Endothelial cell of hepatic sinusoid (primary cell): Measurements from ENCODE around the gene LCMT2.

Experiments
- in situ Hi-C: cut with HindIII; loops from 2 replicates; pipeline ENCODE4 v1.10.0; 2017; ENCODE audit warnings: low sequenced_read_pairs

LCMT2 gene

DNA sequence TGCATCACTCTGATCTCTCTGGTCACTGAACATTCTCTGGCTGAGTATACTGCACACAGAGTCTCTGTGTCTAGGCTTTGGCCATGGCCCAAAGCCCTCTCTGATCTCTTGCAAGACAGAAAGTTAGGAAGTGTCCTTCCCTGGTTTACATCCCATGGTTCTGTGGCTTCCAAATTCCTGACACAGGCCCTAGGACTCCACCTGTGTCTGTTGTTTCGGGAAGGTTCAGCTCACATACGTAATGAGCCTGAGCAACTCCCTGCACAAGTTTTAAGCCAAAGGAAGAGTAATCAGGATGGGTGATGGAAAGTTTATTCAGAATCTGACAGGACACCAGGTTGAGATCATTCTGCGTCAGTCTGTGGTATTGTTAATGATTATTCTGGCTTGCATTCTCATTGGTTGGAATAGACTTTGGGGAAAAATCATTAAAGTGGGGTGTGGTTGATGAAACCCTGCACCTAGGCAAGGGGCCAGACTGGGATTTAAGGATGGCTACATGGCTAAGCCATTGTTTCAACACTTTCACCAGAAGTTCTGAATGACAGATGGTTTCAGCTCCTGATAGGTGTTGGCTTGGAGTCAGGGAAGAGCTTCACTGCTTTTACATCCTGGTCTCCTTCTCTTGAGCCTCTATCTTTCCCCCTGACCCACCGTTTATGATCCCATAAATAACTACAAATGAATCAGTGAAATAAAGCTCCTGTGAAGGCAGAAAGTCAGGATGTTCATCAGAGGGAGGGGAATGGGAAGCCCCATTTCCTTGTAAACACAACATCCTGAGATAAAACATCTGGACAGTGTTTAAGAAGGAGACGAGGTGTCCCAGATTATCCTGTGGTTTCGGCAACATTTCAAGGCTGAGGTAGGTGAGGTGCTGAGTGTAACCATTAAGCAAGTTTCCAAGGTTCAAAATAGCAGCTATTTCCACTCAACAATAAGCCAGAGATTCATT is 14.1 kb downstream of the LCMT2 start:
- in situ Hi-C loops, result no loop called here

DNA sequence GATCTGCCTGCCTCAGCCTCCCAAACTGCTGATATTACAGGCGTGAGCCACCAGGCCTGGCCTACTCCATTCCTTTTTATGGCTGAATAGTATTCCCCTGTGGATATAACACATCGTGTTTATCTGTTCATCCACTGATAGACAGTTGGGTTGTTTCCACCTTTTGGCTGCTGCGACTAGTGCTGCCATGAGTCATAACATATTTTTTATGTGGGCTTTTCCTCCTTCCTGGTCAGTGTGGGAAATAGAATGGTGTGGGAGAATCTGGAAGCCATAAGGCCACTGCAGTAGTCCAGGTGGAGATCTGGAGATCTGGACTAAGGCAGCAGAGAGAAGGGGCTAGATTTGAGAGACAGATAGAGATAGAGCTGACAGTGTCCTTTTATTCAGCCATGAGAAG is 16.2 kb downstream of the LCMT2 start:
- in situ Hi-C loops, result no loop called here

GRCh38 chr15:43312378-43312777 is 18.0 kb downstream of the LCMT2 start:
- in situ Hi-C loops, result no loop called here

DNA sequence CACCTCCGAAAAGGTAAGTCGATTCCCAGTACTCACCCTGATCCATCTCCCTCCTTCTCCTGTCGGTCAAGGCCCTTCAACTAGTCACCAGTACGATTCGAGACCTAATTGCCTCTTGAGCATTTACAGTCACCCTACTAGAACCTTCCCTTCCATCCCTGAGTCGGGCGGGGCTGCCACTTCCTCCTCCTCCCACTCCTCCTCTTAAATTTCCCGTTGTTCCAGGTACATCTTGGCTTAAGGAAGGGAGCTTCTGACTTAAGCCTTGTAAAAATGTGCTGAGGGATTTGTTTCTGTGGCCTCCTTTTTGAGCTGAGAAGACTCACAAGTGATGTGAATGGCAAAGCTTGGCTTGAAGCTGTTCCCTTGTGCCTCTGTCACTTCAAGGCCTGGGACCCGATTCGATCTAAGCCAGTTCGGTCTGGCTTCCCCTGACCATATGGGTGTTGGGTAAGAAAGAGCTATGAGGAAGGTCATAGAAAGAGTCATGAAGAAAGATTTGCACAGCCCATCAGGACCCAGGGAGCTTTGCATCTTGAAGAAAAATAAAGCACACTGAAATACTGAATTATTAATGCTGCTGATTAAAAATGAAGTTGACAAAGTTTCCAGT is 28.1 kb downstream of the LCMT2 start, which contains the start of gene TGM7:
TGM7 (minus strand) TSS at position 51 of the 613 bp plus-strand sequence.
- in situ Hi-C loops, result loop anchor here (5.0 kb wide), 1 partner anchor 50 kb away; no protein-coding TSS in a partner anchor

DNA sequence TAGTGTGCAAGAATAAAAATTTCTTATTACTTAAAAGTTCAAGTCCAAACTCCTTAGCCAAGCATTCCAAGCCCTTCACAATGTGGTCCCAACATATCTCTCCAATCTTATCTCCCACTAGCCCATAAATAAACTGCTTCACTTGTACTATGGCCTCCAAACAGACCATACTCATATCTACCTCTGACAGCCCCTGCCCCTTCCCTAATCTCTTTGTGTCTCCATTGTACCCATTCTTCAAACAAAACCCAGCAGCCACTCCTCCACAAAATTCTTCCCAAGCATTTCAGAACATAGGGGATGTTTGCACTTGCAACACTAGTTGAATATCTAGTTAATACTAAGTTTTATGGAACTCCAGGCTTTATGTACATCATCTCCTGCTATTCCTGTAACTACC is 30.5 kb downstream of the LCMT2 start:
- in situ Hi-C loops, result loop anchor here (5.0 kb wide), 1 partner anchor 48 kb away; no protein-coding TSS in a partner anchor

DNA sequence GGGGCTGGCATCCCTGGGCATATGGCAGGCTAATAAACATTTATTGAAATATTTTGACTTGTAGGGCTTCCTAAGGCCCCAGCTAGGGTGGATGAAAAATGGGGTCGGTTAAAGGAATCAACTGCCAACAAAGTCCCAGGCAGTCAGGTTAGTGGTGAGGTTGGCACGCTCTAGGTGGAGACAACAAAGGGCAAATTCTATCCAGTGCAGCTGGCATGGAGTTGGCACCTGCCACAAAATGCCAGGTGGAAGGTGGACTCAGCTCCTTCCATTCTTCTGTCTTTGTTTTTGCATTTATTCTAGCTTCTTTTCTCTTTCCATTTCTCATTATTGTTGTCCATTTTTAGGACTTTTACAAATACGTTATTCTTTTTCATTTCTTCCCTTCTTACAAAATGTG is 31.0 kb downstream of the LCMT2 start:
- in situ Hi-C loops, result no loop called here

- in situ Hi-C loops, result no loop called here
Observed at GRCh38 chr15:43294091-43294706, 36.2 kb downstream of the LCMT2 start.

GRCh38 chr15:43293432-43293831 is 36.9 kb downstream of the LCMT2 start:
- in situ Hi-C loops, result no loop called here

GRCh38 chr15:43292375-43293078 is 37.8 kb downstream of the LCMT2 start:
- in situ Hi-C loops, result no loop called here

GRCh38 chr15:43289656-43290055 is 40.7 kb downstream of the LCMT2 start:
- in situ Hi-C loops, result loop anchor here (5.0 kb wide), 1 partner anchor 82 kb away; no protein-coding TSS in a partner anchor

GRCh38 chr15:43287254-43287653 is 43.1 kb downstream of the LCMT2 start:
- in situ Hi-C loops, result loop anchor here (5.0 kb wide), 1 partner anchor 80 kb away; no protein-coding TSS in a partner anchor

DNA sequence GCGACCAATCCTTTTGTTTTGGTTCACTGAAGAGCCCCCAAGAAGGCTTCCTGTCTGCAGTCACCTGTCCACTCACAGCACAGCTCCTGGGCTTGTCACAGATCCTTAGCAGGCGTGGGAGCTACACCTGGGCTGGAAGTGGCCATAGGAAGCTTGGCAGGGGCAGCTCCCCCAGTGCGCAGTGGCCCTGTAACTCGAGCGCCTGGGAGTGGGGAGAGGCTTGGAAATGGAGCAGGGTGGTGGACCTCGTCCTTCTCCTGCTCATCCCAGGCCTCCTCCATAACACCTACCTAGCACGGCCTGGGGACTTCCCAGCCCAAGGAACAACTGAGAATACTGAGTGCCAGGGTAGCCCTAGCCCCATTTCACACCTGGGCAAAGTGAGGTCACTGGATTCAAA is 44.3 kb downstream of the LCMT2 start:
- in situ Hi-C loops, result loop anchor here (5.0 kb wide), 1 partner anchor 79 kb away; no protein-coding TSS in a partner anchor

GRCh38 chr15:43285609-43286037 is 44.8 kb downstream of the LCMT2 start:
- in situ Hi-C loops, result loop anchor here (5.0 kb wide), 1 partner anchor 78 kb away; no protein-coding TSS in a partner anchor

GRCh38 chr15:43283526-43283925 is 46.8 kb downstream of the LCMT2 start:
- in situ Hi-C loops, result no loop called here

DNA sequence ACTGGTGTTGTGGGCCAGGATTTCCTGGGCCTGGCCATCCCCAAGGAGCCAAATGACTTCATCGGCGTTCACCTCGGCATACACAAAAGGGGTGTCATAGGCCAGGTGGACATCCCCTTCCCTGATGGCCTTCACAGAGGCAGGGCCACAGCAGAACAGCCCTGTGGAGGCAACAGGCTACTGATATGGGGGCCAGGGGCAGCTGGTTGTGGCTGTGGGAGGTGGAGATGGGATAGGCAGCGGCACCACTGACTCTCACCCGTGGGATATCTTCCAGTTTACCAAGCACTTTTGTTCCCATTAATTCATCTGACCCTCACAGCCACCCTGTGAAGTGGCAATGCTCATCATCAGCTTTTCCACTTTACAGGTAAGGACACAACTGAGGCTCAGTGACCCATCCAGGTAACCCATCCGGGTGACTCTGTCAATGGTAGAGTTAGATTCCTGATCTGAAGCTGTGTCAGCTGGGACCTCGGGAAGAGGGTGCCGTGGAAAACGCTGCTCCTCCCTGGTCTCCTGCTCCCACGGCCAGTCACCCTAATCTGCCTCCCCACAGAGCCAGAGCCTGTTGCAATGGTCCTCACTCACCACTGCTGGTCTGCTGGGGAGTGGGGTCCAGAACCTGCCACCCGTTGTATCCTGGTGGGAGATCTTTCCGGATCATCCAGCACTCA is 48.3 kb downstream of the LCMT2 start:
- in situ Hi-C loops, result no loop called here

DNA sequence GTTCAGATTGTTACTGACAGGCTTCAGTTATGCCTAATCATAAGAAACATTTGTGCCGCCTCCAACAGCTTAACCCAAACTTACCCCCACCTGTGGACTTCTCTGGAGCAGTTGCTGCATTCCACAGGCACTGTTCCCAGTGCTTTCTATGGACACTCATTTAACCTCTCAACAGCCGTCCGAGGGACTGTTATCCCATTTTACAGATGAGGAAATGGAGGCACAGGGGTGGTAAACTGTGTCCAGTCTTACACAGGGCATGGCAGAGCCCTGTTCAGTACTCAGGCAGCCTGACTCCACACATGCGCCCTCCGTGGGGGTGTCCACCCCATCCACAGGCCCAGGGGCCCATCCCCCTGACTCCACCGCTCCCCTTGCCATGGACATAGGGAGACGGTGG is 49.4 kb downstream of the LCMT2 start:
- in situ Hi-C loops, result no loop called here

- in situ Hi-C loops, result no loop called here
Observed at GRCh38 chr15:43279496-43279895, 50.9 kb downstream of the LCMT2 start.

GRCh38 chr15:43278869-43279268 is 51.5 kb downstream of the LCMT2 start:
- in situ Hi-C loops, result no loop called here

GRCh38 chr15:43277901-43278300 is 52.5 kb downstream of the LCMT2 start:
- in situ Hi-C loops, result no loop called here

GRCh38 chr15:43277231-43277823 is 53.0 kb downstream of the LCMT2 start:
- in situ Hi-C loops, result no loop called here
